Astrocyte (in vitro differentiated cells and primary cell): ENCODE results near the gene MADD. TPM values are rescaled to one million over a fixed set of nuclear protein-coding genes. Genes with fewer than 3 reads are reported as not detected.

Experiments used
- DNase-seq: peaks from one replicate; pipeline ENCODE4 v3.0.0-alpha.2; 2010; ENCODE audit warnings: low read depth
- FAIRE-seq: peaks from 2 replicates; lab custom pipeline; 2011; peaks lifted over from hg19 to GRCh38; lab: Jason Lieb, UNC
- H2AFZ ChIP-seq: 2 replicates; pipeline ENCODE4 v1.6.0; 2012; ENCODE audit warnings: low read depth, low read length, inconsistent platforms
- H3K27ac ChIP-seq: 2 replicates; pipeline ENCODE4 v1.5.1; 2011; ENCODE audit warnings: low read depth, low read length, inconsistent platforms
- H3K27me3 ChIP-seq: 2 replicates; pipeline ENCODE4 v1.6.0; 2011; ENCODE audit warnings: low read length, inconsistent platforms; ENCODE audit not compliant: insufficient read depth
- H3K36me3 ChIP-seq: 2 replicates; pipeline ENCODE4 v1.5.1; 2011; ENCODE audit warnings: low read length, inconsistent platforms; ENCODE audit not compliant: insufficient read depth
- H3K4me1 ChIP-seq: 2 replicates; pipeline ENCODE4 v1.5.1; 2011; ENCODE audit warnings: low read length, inconsistent platforms; ENCODE audit not compliant: insufficient read depth
- H3K4me2 ChIP-seq: 2 replicates; pipeline ENCODE4 v1.6.0; 2012; ENCODE audit warnings: low read length, inconsistent platforms
- H3K4me3 ChIP-seq: 2 replicates; pipeline ENCODE4 v1.5.1; 2011; ENCODE audit warnings: low read depth, mild to moderate bottlenecking, low read length, inconsistent platforms; ENCODE audit not compliant: insufficient read depth
- H3K79me2 ChIP-seq: 2 replicates; pipeline ENCODE4 v1.6.0; 2012; ENCODE audit warnings: mild to moderate bottlenecking, low read length, inconsistent platforms; ENCODE audit not compliant: insufficient read depth
- H3K9ac ChIP-seq: 2 replicates; pipeline ENCODE4 v1.6.0; 2012; ENCODE audit warnings: mild to moderate bottlenecking, low read length, inconsistent platforms
- H3K9me3 ChIP-seq: 2 replicates; pipeline ENCODE4 v1.5.1; 2012; ENCODE audit warnings: low read depth, mild to moderate bottlenecking, low read length, inconsistent platforms; ENCODE audit not compliant: insufficient read depth
- H4K20me1 ChIP-seq: 2 replicates; pipeline ENCODE4 v1.6.0; 2012; ENCODE audit warnings: low read length, inconsistent platforms; ENCODE audit not compliant: insufficient read depth
- H3K27ac Mint-ChIP-seq: one replicate; pipeline ENCODE4 v1.8.0; 2021; ENCODE audit warnings: mild to moderate bottlenecking, mixed read lengths; ENCODE audit not compliant: unreplicated experiment
- H3K27me3 Mint-ChIP-seq: one replicate; pipeline ENCODE4 v1.8.0; 2021; ENCODE audit warnings: low read depth, mixed read lengths; ENCODE audit not compliant: unreplicated experiment
- H3K36me3 Mint-ChIP-seq: one replicate; pipeline ENCODE4 v1.8.0; 2021; ENCODE audit warnings: low read depth, mixed read lengths; ENCODE audit not compliant: unreplicated experiment
- H3K4me1 Mint-ChIP-seq: one replicate; pipeline ENCODE4 v1.8.0; 2021; ENCODE audit warnings: low read depth, mixed read lengths; ENCODE audit not compliant: unreplicated experiment
- H3K4me3 Mint-ChIP-seq: one replicate; pipeline ENCODE4 v1.8.0; 2021; ENCODE audit warnings: mild to moderate bottlenecking, moderate library complexity, mixed read lengths; ENCODE audit not compliant: unreplicated experiment
- H3K9me3 Mint-ChIP-seq: one replicate; pipeline ENCODE4 v1.8.0; 2021; ENCODE audit warnings: mild to moderate bottlenecking, mixed read lengths; ENCODE audit not compliant: unreplicated experiment
- CTCF ChIP-seq: IDR thresholded peaks from 2 replicates; pipeline ENCODE4 v1.5.1; 2011; ENCODE audit warnings: low read depth, mild to moderate bottlenecking, inconsistent platforms, low read length, moderate library complexity; ENCODE audit not compliant: insufficient read depth
- EZH2 ChIP-seq: IDR thresholded peaks from 2 replicates; pipeline ENCODE4 v1.6.1; 2012; ENCODE audit warnings: mild to moderate bottlenecking, low read length, inconsistent platforms; ENCODE audit not compliant: insufficient read depth
- total RNA-seq: library from RNA; stranded (reverse); gene quantifications from 2 replicates; pipeline ENCODE4 v1.2.1, GENCODE V29; 2021

MADD gene
- total RNA-seq, 1 donor from 2014 or later, result 22.9 TPM

- no peaks in the 10 kb centered on the region for H3K9me3 Mint-ChIP-seq
- Histone ChIP-seq H3K27me3 (peaks cover 3% of the 10 kb centered on the region), H3K4me2 (no peak overlapping the region), H3K27ac (no peak overlapping the region), H3K36me3 (no peaks in the 10 kb centered on the region), H2AFZ (no peak overlapping the region), H3K79me2 (no peaks in the 10 kb centered on the region), H3K9me3 (no peaks in the 10 kb centered on the region), H3K9ac (no peak overlapping the region), H3K4me3 (no peak overlapping the region), H4K20me1 (no peaks in the 10 kb centered on the region), H3K4me1 (no peaks in the 10 kb centered on the region)
- DNase-seq, result no peak
- H3K27me3 Mint-ChIP-seq, result peaks cover 28% of the 10 kb centered on the region
- TF ChIP-seq CTCF, result no peak
- TF ChIP-seq EZH2, result no peak
- FAIRE-seq, result no peak
- H3K27ac Mint-ChIP-seq, result no peak overlapping the region
- H3K4me1 Mint-ChIP-seq, result no peaks in the 10 kb centered on the region
- H3K4me3 Mint-ChIP-seq, result no peak overlapping the region
- no peaks in the 10 kb centered on the region for H3K36me3 Mint-ChIP-seq
Measured at GRCh38 chr11:47340010-47340409, 70.1 kb downstream of the MADD start.

- Histone ChIP-seq H3K9ac (no peak overlapping the region), H3K79me2 (no peaks in the 10 kb centered on the region), H3K4me3 (no peak overlapping the region), H2AFZ (no peak overlapping the region), H4K20me1 (no peaks in the 10 kb centered on the region), H3K9me3 (no peaks in the 10 kb centered on the region), H3K4me2 (no peak overlapping the region), H3K27me3 (peaks cover 5% of the 10 kb centered on the region), H3K27ac (no peak overlapping the region), H3K36me3 (no peaks in the 10 kb centered on the region), H3K4me1 (no peaks in the 10 kb centered on the region)
- no peaks in the 10 kb centered on the region for H3K4me1 Mint-ChIP-seq
- DNase-seq (no peak), FAIRE-seq (no peak)
- H3K4me3 Mint-ChIP-seq, result no peak overlapping the region
- no peak overlapping the region for H3K27ac Mint-ChIP-seq
- no peaks in the 10 kb centered on the region for H3K36me3 Mint-ChIP-seq
- H3K9me3 Mint-ChIP-seq, result no peaks in the 10 kb centered on the region
- peaks cover 35% of the 10 kb centered on the region for H3K27me3 Mint-ChIP-seq
- no peak for TF ChIP-seq EZH2
- TF ChIP-seq CTCF, result no peak
Measured at GRCh38 chr11:47340980-47341775, 71.2 kb downstream of the MADD start.
